ENCODE results near the gene PXDN.
"Not testable (repeated sequence)": the region's sequence is repeated elsewhere in the genome, so short reads cannot be mapped to it uniquely, and the experiment has no call there.

Gene PXDN

DNA sequence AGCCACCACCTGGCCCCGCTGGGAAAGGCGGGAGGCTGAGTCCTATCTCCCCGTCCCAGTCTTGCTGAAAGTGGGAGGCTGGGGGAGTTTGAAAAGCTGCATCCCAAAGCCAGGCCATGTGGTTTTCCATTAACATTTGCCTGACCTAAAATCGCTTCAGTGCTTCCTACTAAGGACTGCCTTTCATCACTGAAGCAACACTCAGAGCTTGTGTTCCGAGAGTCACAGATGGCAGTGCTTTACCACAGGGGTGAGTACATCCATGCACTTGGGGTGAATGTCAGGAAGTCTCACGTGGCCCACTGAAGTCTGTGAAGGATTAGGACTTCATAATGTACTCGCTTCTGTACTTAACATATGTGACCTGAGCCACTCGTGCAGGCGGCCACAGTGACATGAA lies 43.3 kb downstream of the PXDN start:
- Histone ChIP-seq H3K4me2 (no peak overlapping the region), H3K4me3 (IDR thresholded peaks at IDR 0.05; ENCODE audit: insufficient read depth, low read depth, low read length) (no peak overlapping the region), H3K79me2 (ENCODE audit: insufficient read depth, low read depth) (no peaks in the 10 kb centered on the region)

DNA sequence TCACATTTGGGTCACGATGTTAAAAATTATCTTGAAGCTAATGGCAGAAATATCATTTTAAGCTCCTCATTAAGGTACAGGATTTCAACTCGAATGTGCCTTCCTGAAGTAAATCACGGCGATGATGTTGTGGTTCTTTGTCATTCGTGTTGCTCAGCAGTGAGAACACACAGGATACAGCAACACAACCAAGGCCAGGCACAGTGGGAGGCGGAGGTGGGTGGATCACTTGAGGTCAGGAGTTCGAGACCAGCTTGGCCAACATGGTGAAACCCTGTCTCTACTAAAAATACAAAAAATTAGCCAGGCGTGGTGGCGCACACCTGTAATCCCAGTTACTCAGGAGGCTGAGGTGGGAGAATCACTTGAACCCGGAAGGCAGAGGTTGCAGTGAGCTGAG lies 43.9 kb downstream of the PXDN start:
- not testable (repeated sequence) for H3K27ac ChIP-seq; H4K20me1 ChIP-seq (ENCODE audit: insufficient read depth); H3K79me2 ChIP-seq (ENCODE audit: insufficient read depth, low read depth); H3K27me3 ChIP-seq (ENCODE audit: insufficient read depth, low read depth); H2AFZ ChIP-seq (ENCODE audit: low read depth); H3K36me3 ChIP-seq (ENCODE audit: insufficient read depth); H3K4me1 ChIP-seq (ENCODE audit: low read depth, poor library complexity, severe bottlenecking); H3K9ac ChIP-seq; H3K4me2 ChIP-seq; H3K4me3 ChIP-seq (IDR thresholded peaks at IDR 0.05; ENCODE audit: insufficient read depth, low read depth, low read length)

More for the DNA sequence above, 43.3 kb downstream of the PXDN start:
- Histone ChIP-seq H4K20me1 (ENCODE audit: insufficient read depth) (no peaks in the 10 kb centered on the region), H3K27me3 (ENCODE audit: insufficient read depth, low read depth) (no peaks in the 10 kb centered on the region), H3K27ac (no peak overlapping the region), H3K36me3 (ENCODE audit: insufficient read depth) (no peaks in the 10 kb centered on the region), H2AFZ (ENCODE audit: low read depth) (no peak overlapping the region), H3K4me1 (ENCODE audit: low read depth, poor library complexity, severe bottlenecking) (no peaks in the 10 kb centered on the region), H3K9ac (no peak overlapping the region)
- TF ChIP-seq, protein P1, sequence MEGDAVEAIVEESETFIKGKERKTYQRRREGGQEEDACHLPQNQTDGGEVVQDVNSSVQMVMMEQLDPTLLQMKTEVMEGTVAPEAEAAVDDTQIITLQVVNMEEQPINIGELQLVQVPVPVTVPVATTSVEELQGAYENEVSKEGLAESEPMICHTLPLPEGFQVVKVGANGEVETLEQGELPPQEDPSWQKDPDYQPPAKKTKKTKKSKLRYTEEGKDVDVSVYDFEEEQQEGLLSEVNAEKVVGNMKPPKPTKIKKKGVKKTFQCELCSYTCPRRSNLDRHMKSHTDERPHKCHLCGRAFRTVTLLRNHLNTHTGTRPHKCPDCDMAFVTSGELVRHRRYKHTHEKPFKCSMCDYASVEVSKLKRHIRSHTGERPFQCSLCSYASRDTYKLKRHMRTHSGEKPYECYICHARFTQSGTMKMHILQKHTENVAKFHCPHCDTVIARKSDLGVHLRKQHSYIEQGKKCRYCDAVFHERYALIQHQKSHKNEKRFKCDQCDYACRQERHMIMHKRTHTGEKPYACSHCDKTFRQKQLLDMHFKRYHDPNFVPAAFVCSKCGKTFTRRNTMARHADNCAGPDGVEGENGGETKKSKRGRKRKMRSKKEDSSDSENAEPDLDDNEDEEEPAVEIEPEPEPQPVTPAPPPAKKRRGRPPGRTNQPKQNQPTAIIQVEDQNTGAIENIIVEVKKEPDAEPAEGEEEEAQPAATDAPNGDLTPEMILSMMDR (conservative IDR thresholded peaks at IDR 0.05; ENCODE audit: low read depth, low read length): no peak

DNA sequence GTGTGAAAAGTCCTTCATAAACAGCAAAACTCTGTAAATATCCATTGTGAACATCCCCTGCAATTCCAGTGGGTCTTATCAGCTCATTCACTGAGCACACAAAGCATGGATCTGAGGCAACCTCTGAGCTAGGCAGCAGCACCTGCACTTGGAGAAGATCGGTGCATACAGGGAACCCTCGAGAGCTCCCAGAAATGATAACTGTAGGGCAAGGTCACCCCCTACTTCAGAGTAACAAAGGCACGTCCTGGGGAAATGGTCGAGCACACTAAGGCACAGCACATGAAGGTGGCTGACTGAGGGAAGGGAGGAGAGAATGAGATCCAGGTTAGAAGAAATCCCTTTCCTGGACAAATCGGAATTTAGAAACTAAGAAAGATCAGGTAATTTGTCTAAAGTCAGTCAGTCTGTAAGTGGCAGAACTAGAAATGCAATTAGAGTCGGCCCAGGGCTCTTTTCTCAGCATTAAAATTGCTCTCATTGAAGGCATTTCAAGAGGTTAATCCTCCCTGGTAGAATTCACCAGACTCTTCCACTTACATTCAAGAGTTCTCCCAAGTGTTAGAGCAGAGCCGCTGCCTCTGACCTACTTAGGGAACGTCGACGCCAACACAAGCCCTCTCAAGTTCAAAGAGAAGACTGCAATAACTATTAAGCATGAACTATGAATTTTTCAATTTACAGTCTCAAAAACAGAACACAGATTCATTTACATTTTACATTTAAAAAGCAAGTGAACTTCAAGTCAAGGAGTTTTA lies 45.9 kb downstream of the PXDN start:
- Histone ChIP-seq H3K4me2 (no peak overlapping the region), H3K4me3 (IDR thresholded peaks at IDR 0.05; ENCODE audit: insufficient read depth, low read depth, low read length) (no peak overlapping the region), H3K79me2 (ENCODE audit: insufficient read depth, low read depth) (no peaks in the 10 kb centered on the region), H3K4me1 (ENCODE audit: low read depth, poor library complexity, severe bottlenecking) (no peaks in the 10 kb centered on the region), H3K27ac (no peak overlapping the region), H3K27me3 (ENCODE audit: insufficient read depth, low read depth) (no peaks in the 10 kb centered on the region), H3K9ac (no peak overlapping the region), H3K36me3 (ENCODE audit: insufficient read depth) (no peaks in the 10 kb centered on the region), H4K20me1 (ENCODE audit: insufficient read depth) (no peaks in the 10 kb centered on the region), H2AFZ (ENCODE audit: low read depth) (no peak overlapping the region)
- TF ChIP-seq, protein P1 (conservative IDR thresholded peaks at IDR 0.05; ENCODE audit: low read depth, low read length): no peak

DNA sequence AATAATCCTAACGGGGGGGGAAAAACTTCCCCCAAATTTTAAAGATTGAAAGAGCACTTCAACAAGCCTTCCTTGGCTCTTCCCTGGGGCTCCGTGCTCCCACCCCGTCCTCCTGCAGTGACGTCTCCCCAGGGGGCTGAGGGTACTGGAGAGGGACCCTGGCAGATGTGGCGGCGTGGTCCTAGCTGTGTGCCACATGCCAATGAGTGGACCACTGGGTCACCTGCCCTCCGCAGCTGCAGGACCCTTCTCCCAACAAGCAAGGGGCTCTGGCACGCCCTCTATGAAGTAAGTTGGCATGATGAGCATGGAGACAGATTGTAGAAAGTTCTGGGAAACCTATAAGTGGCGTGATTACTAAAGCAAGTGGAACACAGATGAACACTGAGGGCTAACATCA lies 46.7 kb downstream of the PXDN start:
- H3K4me2 ChIP-seq: no peak overlapping the region
- no peaks in the 10 kb centered on the region for H3K27me3 ChIP-seq (ENCODE audit: insufficient read depth, low read depth)
- no peak overlapping the region for H3K27ac ChIP-seq
- no peak overlapping the region for H2AFZ ChIP-seq (ENCODE audit: low read depth)
- H3K36me3 ChIP-seq (ENCODE audit: insufficient read depth): no peaks in the 10 kb centered on the region
- TF ChIP-seq, protein P1 (conservative IDR thresholded peaks at IDR 0.05; ENCODE audit: low read depth, low read length): no peak
- no peaks in the 10 kb centered on the region for H4K20me1 ChIP-seq (ENCODE audit: insufficient read depth)
- no peaks in the 10 kb centered on the region for H3K79me2 ChIP-seq (ENCODE audit: insufficient read depth, low read depth)
- H3K4me3 ChIP-seq (IDR thresholded peaks at IDR 0.05; ENCODE audit: insufficient read depth, low read depth, low read length): no peak overlapping the region
- H3K9ac ChIP-seq: no peak overlapping the region
- no peaks in the 10 kb centered on the region for H3K4me1 ChIP-seq (ENCODE audit: low read depth, poor library complexity, severe bottlenecking)

DNA sequence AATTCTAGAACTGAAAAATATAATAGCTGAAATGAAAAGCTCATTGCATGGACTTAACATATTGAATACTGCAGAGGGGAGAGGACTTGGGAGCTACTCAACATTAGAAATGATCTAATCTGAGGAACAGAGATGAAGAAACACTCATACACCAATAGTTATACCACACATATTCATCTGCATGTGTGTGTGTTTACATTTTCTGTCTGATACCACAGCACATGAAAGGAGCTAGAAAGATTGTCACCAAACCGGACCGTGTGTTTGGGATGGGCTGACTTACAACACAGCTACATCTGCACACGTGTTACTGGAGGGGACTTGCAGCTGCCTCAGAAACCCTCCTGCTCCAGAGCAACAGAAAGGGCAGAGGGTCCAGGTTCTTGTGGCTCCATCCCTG lies 47.8 kb downstream of the PXDN start:
- H3K27ac ChIP-seq: no peak overlapping the region
- H3K79me2 ChIP-seq (ENCODE audit: insufficient read depth, low read depth): no peaks in the 10 kb centered on the region
- no peak overlapping the region for H2AFZ ChIP-seq (ENCODE audit: low read depth)
- H3K4me1 ChIP-seq (ENCODE audit: low read depth, poor library complexity, severe bottlenecking): no peaks in the 10 kb centered on the region
- TF ChIP-seq, protein P1 (conservative IDR thresholded peaks at IDR 0.05; ENCODE audit: low read depth, low read length): no peak
- no peak overlapping the region for H3K9ac ChIP-seq
- H3K27me3 ChIP-seq (ENCODE audit: insufficient read depth, low read depth): no peaks in the 10 kb centered on the region
- H3K36me3 ChIP-seq (ENCODE audit: insufficient read depth): no peaks in the 10 kb centered on the region
- no peaks in the 10 kb centered on the region for H4K20me1 ChIP-seq (ENCODE audit: insufficient read depth)
- H3K4me3 ChIP-seq (IDR thresholded peaks at IDR 0.05; ENCODE audit: insufficient read depth, low read depth, low read length): no peak overlapping the region
- no peak overlapping the region for H3K4me2 ChIP-seq
